ENCODE measurements around the gene SH2D2A.

GRCh38 chr1:156832434-156832833 is 15.8 kb upstream of the SH2D2A start:
- no peak for TF ChIP-seq GATA2 (IDR thresholded peaks at IDR 0.05; ENCODE audit: low read depth, low read length)
- TF ChIP-seq GATA3 (IDR thresholded peaks at IDR 0.05; ENCODE audit: low read depth, low read length), result no peak
